Glomerular visceral epithelial cell (primary cell): Measurements from ENCODE around the gene SLC22A13.
"Not testable (repeated sequence)": the region's sequence is repeated elsewhere in the genome, so short reads cannot be mapped to it uniquely, and the experiment has no call there.

Source experiments
- DNase-seq: peaks from one replicate; pipeline ENCODE4 v3.0.0-alpha.2; 2016; ENCODE audit errors: extremely low spot score

The SLC22A13 gene

DNA sequence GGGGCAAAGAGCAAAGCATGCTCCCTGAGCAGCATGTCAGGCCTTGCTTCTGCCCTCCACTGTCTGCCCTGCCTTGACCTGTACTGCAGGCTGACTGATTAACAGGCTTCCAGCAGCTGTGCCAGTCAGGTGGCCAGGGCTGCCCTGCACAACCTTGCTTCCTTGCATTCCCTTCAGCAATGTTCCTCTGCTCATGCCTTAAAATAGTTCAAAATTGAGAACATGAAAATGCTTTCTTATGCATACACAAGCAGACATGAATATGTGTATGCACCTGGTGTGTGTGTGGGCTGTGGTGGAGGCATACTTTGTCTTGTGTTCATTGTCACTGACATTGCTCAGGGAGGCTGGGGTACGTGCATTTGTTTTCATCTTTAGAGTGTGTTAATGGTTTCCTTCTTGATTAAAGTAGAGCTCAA is 1.2 kb upstream of the SLC22A13 start:
- DNase-seq: no peak

DNA sequence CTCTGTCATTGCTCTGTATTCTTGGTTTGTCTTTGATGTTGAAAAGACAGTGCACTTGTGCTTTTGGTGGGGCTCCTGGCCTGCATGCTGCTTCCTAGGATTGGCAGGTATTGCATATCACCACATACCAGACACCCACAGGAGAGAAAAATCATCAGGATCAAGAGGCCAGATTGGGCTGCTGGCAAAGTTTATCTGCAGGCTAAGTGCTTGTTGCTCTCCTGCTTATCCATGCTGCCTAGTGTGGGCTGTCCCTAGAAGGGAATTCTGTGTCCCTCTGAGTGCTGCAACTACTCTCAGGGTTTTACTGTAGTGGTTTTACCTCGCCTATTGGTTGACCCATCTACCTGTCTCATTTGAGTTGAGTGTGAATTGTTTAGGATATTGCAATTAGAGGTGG is 833 bp upstream of the SLC22A13 start:
- DNase-seq: no peak

DNA sequence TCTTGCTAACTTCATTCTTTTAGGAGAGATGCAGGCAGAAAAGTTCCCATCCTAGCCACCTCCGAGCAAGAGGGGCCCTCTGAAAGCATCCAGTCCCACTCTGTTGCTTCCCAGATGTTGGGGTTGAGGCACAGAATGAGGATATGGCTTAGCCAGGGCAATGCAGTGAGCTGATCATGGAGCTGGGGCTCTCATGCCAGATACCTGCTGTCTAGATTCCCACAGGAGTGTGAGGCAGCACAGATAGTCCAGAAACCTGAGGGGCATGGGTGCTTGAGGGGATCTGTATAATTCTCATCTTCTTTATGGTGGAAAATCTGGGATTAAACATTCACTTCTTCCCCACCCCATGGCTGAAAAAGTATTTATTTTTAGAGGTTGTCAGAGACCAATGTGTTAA is 1.2 kb downstream of the SLC22A13 start:
- no peak for DNase-seq

DNA sequence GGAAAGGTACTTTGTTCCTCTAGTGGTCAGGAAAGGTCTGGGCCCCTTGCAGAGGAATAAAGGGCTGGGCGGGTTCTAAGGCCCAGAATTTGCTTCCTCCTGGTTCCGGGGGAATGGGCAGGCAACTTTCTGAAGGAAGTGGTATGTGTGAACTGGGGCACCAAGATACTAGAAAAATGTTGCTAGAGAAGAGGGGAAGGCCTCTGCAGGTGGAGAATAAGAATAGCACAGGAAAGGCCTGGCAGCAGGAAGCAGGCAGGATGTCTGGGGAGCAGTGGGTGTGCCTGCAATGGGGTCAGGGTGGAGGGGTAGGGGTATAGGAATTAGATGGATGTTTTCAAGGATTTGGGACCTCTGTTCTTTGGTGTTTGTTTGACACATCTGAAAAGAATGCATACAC is 2.0 kb downstream of the SLC22A13 start:
- DNase-seq: no peak

DNA sequence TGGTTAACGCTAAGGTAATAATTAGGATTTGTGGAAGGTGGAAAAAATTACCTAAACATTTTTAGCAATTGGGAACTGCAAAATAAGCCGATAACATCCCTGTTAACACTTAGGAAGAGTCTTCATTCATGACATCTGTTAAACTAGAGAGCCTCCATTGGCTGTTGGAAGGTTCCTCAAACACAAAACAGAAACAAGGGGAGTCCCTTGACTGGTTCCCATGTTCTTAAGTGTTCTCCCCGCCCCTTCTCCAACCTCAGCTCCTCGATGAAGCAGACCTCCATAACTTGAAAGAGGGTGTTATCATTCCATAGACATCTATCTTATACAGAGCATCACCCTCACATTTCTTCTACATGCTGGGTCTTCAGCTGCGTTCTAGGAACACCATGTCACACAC is 2.5 kb downstream of the SLC22A13 start:
- DNase-seq: no peak

DNA sequence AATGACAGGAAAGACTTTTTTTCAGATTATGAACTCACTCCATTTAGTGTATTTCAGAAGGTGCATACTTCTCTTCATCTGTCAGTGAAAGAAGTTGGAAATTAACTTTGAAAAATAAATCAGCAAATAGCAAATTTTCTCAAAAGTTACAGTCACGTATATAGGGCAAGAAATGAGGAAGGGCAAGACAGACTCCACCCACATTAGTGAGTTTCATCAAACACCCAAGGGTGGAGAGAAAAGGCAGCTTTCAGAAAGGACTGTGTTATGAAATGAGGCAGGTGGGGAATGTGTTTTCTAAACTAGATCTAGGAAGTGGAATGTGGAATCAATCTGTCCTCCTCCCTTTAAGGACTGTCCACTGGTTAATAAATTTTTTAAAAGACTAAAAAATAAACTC is 2.9 kb downstream of the SLC22A13 start:
- no peak for DNase-seq

DNA sequence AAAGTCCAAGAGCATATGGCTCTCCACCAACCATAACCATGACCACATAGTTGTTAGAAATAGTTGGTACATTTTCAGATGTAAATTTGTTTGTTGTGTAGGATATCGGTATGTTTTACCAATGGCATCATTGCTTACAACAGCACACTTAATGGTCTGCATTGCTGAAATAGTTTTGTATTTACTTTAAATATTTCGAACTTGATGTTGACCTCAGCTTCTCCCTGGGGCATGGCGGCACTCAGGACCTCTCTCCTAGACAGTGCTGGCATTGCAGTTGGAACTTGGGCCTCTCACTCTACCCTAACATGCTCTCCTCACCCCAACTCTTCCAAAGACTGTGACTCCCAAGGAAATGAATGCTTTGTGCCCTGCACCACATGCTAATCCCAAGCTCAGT is 5.0 kb downstream of the SLC22A13 start:
- DNase-seq: no peak

DNA sequence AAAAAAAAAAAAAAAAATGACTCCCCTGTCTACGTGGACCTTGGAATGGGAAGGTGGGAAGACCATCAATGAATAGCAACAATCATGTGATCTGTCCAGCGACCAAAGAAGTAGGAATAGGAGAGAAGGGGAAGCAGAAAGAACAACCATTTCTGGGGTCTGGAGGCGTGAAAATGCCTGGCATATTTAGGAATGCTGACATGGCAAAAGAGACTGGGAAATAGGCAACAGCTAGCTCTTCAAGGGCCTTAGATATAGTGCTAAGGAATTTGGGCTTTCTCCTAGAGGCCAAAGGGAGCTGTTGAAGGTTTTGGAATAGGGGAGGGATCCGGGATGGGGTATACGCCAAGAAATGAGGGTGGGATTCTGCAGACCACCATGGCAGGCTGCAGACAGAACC is 5.9 kb downstream of the SLC22A13 start:
- DNase-seq: no peak

DNA sequence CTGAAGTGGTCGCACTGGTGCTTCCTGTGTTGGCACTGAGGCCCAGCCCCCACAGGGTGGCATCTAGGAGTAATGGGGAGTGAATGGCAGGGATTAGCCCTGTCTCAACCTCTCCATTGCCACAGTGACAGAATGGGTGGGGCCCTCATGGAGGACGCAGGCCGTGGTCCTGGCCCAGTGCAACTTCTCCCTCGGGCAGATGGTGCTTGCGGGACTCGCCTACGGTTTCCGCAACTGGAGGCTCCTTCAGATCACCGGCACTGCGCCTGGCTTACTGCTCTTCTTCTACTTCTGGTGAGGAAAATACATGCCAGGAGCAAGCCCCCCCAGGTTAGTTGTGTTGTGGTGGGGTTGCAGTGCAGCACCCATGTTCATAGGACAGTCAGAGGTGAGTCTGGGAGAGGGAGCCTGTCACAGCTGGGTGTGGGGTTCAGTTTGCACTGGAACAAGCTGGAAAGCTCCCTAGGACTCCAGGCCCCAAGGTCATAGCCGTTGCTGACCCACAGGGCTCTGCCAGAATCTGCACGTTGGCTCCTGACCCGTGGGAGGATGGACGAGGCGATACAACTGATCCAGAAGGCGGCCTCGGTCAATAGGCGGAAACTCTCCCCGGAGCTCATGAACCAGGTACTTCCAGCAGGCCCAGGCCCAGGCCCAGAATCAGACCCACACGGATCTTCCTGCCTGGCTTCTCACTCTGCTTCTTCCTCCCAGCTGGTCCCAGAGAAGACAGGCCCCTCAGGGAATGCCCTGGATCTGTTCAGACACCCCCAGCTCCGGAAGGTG is 9.4 kb downstream of the SLC22A13 start:
- DNase-seq: no peak

DNA sequence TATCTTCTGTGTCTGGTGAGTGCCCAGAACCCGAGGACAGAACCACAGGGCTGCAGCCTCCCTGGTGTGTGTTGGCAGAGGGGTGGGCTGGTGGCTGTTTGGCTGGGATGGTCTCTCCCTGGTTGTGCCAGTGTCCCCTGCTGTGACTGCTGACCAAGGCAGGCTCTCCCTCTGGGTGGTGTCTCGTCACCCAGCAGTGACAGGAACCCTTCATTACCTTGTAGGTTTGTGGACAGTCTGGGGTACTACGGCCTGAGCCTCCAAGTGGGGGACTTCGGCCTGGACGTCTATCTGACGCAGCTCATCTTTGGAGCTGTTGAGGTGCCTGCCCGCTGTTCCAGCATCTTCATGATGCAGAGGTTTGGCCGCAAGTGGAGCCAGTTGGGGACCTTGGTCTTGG is 10.0 kb downstream of the SLC22A13 start:
- DNase-seq: no peak

DNA sequence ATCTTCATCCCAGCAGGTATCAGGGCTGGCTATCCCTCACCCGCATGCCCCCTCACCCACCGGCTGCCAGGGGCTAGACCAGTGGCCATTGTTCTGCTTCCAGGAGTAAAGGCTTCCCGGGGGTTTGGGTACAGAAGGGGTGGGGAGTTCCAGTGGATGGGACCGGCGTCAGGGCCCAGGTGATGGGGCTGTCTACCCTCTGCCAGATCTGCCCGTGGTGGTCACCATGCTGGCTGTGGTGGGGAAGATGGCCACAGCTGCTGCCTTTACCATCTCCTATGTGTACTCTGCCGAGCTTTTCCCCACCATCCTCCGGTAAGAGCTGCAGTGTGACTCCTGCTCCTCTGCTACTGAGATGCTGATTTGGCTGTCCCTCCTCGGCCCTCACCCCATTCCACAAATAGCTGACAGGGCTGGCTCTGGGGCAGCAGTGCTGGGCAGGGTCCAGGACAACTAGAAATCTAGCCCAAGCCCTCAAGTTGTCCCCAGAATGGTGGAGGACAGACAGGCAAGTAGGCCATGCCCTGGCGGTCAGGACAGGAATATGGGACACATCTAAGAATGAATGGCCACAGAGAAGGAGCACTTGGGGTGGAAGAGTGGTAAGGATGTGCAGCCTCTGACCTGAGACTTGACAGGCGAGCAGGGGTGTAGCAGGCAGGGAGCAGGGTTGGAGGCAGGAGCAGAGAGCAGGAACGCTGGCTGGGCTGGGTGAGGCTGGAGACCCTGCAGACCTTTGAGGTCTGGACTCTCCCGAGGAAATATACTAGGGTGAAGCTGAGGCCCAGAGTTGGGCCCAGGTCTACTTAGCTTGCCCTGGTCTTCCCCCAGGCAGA is 10.7 kb downstream of the SLC22A13 start:
- no peak for DNase-seq

DNA sequence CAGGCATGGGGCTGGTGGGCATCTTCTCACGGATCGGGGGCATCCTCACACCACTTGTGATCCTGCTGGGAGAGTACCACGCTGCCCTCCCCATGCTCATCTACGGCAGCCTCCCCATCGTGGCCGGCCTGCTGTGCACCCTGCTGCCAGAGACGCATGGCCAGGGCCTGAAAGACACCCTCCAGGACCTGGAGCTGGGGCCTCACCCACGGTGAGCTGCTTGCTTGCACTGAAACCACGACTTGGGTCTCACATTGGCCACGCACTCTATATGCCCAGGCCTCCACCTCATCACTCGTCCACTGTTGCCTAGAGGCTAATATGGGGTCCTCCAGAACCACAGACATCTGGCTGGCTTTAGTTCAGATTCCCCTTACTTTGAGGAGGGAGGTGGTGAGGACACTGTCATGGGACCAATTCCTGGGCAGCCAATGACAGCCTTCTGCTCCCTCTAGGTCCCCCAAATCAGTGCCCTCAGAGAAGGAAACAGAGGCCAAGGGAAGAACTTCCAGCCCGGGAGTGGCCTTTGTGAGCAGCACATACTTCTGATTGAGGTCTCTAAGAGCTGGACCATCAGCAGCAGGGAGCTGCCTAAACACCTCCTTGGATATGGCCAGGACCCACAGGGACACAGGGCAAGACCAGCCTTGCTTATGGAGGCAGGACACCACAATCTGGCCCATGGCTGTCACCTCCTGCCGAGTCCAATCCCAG is 11.5 kb downstream of the SLC22A13 start:
- no peak for DNase-seq

DNA sequence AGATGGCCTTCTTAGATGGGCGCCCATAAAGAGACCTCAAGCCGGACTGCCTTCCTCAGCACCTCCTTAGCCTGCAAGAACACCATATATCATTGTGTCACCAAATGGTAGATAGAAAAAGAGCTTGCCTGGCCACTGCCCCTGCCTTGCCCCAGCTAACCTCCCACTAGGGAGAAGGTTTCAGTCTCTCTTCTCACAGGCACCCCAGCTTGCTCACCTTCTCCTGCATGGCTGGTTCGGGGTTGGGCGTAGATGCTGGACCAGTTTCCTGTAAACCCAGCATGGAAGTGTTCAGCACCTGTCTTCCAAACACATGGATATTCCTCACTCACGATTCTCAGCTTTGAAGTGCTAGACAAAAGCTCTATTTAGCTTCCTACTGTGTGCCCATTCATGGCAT is 13.2 kb downstream of the SLC22A13 start:
- no peak for DNase-seq

DNA sequence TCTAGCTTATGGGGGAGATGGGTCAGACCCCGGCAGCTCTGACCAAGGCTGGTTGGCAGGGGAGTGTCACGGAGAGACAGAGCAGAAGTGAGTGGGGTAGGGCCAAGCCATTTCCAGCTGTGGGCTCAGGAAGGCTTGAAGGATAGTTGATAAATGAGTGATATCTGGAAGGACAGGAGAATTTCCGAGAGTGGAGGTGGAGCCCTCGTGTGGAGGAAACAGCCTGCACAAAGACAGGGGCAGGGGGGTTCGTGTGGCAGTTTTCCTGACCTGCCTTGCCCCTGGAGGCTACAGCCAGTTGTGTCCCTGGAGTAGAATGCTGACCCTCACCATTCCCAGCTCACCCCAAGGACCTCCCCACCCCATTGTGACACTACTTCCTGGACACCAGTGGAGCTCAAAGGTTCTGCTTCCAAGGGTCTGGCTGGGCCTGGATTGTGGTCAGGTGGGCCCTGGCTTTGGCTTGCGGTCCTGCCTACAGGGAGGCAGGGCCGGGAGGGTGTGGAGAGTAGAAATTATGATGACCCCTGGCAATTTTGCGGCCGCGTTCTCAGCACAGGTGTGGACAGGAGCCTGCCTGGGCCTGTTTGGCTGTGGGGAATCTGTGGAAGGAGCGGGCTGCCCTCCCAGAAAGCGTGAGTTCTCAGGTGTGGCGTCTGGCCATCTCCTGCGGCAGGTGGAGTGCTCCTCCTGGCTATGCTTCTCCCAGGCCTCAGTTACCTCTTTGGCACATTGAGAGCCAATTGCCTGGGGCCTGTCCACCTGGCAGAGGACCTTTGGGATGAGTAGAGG is 16.5 kb downstream of the SLC22A13 start, which contains the start of gene SLC22A14:
TSS of gene SLC22A14 (plus strand) at position 400 of the 792 bp plus-strand sequence. CDS start 23,733 bp downstream, outside the sequence.
- no peak for DNase-seq

DNA sequence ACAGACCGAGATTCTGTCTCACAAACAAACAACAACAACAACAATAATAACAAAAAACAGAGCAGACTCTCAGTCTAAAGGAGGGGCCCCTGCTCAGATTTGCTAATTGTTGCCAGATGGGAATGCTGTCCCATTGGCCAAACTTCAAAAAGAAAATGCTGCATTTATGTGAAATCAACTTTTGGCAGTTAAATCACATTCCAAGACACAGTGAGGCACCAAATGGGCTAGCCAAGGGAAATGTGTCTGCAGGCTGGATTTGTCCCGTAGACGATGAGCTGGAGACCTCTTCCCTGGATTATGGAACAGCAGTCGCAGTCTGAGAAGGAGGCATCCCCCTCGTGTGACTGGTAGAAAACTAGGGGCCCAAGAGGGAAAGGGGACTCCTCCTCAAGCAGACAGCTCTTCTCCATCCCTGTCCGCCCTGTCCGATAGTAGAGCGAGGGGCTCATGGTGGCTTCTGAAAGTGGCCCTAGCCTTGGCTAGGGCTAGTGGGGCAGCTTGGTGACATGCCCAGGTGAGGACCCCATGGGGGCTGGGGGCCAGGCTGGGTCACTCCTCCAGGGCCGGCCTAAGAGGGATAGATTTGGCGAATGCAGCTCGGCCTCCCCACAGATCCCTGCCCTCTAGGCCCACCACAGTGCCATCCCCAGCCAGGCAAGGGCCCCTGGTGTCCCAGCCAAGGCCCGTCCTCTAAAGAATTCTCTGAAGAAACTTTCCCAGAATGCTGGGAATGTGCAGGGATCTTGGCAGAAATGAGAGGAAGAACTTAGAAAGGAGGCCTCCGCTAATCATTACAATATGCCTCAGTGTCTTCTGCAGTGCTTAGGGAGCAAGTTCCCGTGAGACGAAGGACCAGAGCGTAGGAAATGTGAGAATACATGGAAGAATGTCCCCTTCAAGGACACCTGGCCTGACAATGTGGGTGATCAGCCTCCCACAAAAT is 18.5 kb downstream of the SLC22A13 start:
- no peak for DNase-seq

DNA sequence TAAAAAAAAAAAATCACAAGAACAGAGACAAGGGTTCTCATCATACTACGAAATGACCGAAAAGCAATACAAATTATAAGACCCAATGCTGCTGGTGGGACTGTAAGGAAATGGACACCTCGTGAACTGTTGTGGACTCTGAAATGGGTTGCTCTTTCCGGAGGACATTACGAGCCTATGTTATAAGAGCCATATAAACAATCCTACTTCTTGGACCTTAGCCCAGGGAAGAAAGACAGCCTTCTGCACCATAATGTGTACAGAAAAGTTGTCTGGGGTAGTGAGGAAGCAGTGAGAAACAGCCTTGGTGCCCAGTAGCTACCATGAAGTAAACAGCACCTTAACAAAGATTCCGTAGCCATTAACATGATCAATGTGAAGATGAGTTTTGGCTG is 19.1 kb downstream of the SLC22A13 start:
- no peak for DNase-seq

DNA sequence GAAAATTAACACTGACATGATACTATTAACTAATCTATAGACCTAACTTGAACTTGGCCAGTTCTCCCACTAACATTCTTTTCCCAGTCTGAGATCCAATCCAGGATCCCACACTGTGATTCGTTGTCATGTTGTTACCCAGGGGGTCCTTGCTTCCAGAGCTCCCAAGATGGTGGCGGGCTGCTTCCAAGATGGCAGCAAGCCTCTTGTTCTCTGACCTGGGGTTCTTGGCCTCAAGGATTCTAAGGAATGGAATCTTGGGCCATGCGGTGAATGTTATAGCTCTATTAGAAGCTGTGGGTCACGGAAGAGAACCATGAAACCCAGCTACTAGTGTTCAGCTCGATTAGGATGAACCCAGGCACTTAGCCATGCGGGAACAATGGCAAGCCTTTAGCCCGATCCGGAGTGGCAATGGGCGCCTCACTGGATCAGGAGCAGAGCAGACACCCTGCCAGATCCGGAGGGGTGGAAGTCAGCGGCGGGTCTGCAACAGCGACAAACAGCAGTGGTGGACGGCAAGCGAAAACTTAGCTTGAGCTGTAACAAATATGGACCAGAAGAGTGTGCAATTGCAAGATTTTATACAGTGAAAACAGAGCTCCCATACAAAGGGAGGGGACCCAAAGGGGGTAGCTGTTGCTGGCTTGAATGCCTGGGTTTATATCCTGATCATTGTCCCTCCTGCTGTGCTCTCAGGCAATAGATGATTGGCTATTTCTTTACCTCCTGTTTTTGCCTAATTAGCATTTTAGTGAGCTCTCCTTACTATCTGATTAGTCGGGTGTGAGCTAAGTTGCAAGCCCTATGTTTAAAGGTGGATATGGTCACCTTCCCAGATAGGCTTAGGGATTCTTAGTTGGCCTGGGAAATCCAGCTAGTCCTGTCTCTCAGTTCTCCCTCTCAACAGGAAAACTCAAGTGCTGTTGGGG is 23.9 kb downstream of the SLC22A13 start:
- not testable (repeated sequence) for DNase-seq

DNA sequence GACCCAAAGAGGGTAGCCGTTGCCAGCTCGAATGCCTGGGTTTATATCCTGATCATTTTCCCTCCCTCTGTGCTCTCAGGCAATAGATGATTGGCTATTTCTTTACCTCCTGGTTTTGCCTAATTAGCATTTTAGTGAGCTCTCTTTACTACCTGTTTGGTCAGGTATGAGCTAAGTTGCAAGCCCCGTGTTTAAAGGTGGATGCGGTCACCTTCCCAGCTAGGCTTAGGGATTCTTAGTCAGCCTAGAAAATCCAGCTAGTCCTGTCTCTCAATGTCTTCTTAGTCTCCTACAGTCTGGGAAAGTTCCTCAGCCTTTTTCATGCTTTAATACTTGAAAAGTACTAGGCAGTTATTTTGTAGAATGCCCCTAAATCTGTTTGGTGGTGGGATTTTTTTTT is 31.4 kb downstream of the SLC22A13 start:
- not testable (repeated sequence) for DNase-seq

DNA sequence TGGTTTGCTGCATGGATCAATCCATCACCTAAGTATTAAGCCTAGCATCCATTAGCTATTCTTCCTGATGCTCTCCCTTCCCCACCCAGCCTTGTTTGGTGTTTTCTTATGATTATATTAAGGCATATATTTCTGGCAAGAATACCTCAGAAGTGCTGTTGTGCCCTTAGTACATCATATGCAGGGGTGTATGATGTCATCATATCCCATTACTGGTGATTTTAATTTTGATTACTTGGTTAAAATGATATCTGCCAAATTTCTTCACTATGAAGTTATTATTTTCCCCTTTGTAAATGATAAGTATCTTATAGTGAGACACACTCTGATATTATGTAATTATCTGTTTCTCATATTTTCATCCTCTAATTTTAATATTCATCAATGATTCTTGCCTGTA is 31.9 kb downstream of the SLC22A13 start:
- DNase-seq: no peak
